GM23338 (cell line): ENCODE measurements around the gene CCDC12. TPM values are rescaled to one million over a fixed set of nuclear protein-coding genes. Genes with fewer than 3 reads are reported as not detected.

Source experiments
- ATAC-seq: fragments of 200-7000 bp; cut with Tn5 transposase; 3 replicates; pipeline ENCODE4 v1.9.1; 2020
- DNase-seq: peaks from one replicate; pipeline ENCODE4 v3.0.0-alpha.2; 2015; ENCODE audit warnings: low spot score
- H2AFZ ChIP-seq: fragments of 200-600 bp; sonication (generic); 2 replicates; pipeline ENCODE4 v1.8.0; 2016; ENCODE audit warnings: antibody characterized with exemption, mild to moderate bottlenecking, moderate library complexity
- H3F3A ChIP-seq: fragments of 200-600 bp; sonication (generic); replicated peaks from 2 replicates; pipeline ENCODE4 v1.8.0; 2017; ENCODE audit warnings: antibody characterized with exemption, mixed run types, low read depth
- H3K27ac ChIP-seq: fragments of 200-600 bp; sonication (generic); 2 replicates; pipeline ENCODE4 v1.6.1; 2016; ENCODE audit warnings: low read depth
- H3K27me3 ChIP-seq: fragments of 200-600 bp; sonication (generic); 2 replicates; pipeline ENCODE4 v1.8.0; 2016; ENCODE audit warnings: mild to moderate bottlenecking, mixed run types, moderate library complexity; ENCODE audit not compliant: insufficient read depth
- H3K36me3 ChIP-seq: fragments of 200-600 bp; sonication (generic); 2 replicates; pipeline ENCODE4 v1.8.0; 2016; ENCODE audit warnings: mild to moderate bottlenecking; ENCODE audit not compliant: insufficient read depth
- H3K4me1 ChIP-seq: fragments of 200-600 bp; sonication (generic); 2 replicates; pipeline ENCODE4 v1.8.0; 2016; ENCODE audit warnings: mild to moderate bottlenecking, moderate library complexity; ENCODE audit not compliant: insufficient read depth
- H3K4me2 ChIP-seq: fragments of 200-600 bp; sonication (generic); 2 replicates; pipeline ENCODE4 v1.7.1; 2017; ENCODE audit warnings: mixed run types
- H3K4me3 ChIP-seq: fragments of 200-600 bp; sonication (generic); 2 replicates; pipeline ENCODE4 v1.6.1; 2016; ENCODE audit warnings: mixed run types
- H3K79me2 ChIP-seq: fragments of 200-600 bp; sonication (generic); replicated peaks from 2 replicates; pipeline ENCODE4 v1.8.0; 2017; ENCODE audit warnings: mild to moderate bottlenecking; ENCODE audit not compliant: insufficient read depth
- H3K9me2 ChIP-seq: fragments of 200-600 bp; sonication (generic); 2 replicates; pipeline ENCODE4 v1.8.0; 2017; ENCODE audit not compliant: insufficient read depth
- H4K20me1 ChIP-seq: fragments of 200-600 bp; sonication (generic); replicated peaks from 2 replicates; pipeline ENCODE4 v1.8.0; 2017; ENCODE audit warnings: mild to moderate bottlenecking; ENCODE audit not compliant: insufficient read depth
- H3K27ac Mint-ChIP-seq: 2 replicates; pipeline ENCODE4 v1.8.0; 2020; ENCODE audit warnings: inconsistent platforms, mild to moderate bottlenecking, moderate library complexity, mixed read lengths
- H3K27me3 Mint-ChIP-seq: 3 replicates; pipeline ENCODE4 v1.8.0; 2022; ENCODE audit warnings: low read depth, mild to moderate bottlenecking, moderate library complexity, mixed read lengths, inconsistent platforms; ENCODE audit not compliant: insufficient read depth, poor library complexity
- H3K36me3 Mint-ChIP-seq: 3 replicates; pipeline ENCODE4 v1.8.0; 2021; ENCODE audit warnings: low read depth, mild to moderate bottlenecking, inconsistent platforms, moderate library complexity, mixed read lengths
- H3K4me1 Mint-ChIP-seq: 3 replicates; pipeline ENCODE4 v1.8.0; 2020; ENCODE audit warnings: mild to moderate bottlenecking, inconsistent platforms, mixed read lengths
- H3K4me3 Mint-ChIP-seq: 3 replicates; pipeline ENCODE4 v1.8.0; 2021; ENCODE audit warnings: moderate library complexity, mild to moderate bottlenecking, inconsistent platforms, mixed read lengths
- H3K9me3 Mint-ChIP-seq: 3 replicates; pipeline ENCODE4 v1.8.0; 2020; ENCODE audit warnings: moderate library complexity, mild to moderate bottlenecking, inconsistent platforms, mixed read lengths
- ETS1 ChIP-seq: IDR thresholded peaks from 2 replicates; pipeline ENCODE4 v1.6.1; 2016; ENCODE audit warnings: antibody characterized with exemption
- POLR2AphosphoS5 ChIP-seq: IDR thresholded peaks from 2 replicates; pipeline ENCODE4 v1.6.1; 2016; ENCODE audit warnings: antibody characterized with exemption, low read depth
- REST ChIP-seq: IDR thresholded peaks from one replicate; pipeline ENCODE4 v1.6.1; 2018; ENCODE audit warnings: antibody characterized with exemption; ENCODE audit not compliant: unreplicated experiment
- ZNF114 ChIP-seq: fragments of 250-450 bp; sonication (Bioruptor Pico); IDR thresholded peaks from 2 replicates; pipeline ENCODE4 v1.5.0; 2020; ENCODE audit warnings: mild to moderate bottlenecking, moderate library complexity
- ZNF331 ChIP-seq: fragments of 250-450 bp; sonication (Bioruptor Pico); IDR thresholded peaks from 2 replicates; pipeline ENCODE4 v1.5.0; 2020; ENCODE audit warnings: low read depth, mild to moderate bottlenecking, moderate library complexity
- ZNF462 ChIP-seq: fragments of 250-450 bp; sonication (Bioruptor Pico); IDR thresholded peaks from 2 replicates; pipeline ENCODE4 v1.5.0; 2020; ENCODE audit warnings: mild to moderate bottlenecking, moderate library complexity
- polyA plus RNA-seq: library from polyadenylated mRNA; unstranded; fragments of >200 nt; fragmentation: Nextera tagmentation; extraction: Ambion mirVana; gene quantifications from 2 replicates; pipeline ENCODE4 v1.2.1, GENCODE V29; 2016
- total RNA-seq: library from RNA; depleted of rRNA; stranded (reverse); fragments of >200 nt; shearing (Covaris generic); gene quantifications from 2 replicates; pipeline ENCODE4 v1.2.3, GENCODE V29; 2014

Gene CCDC12
- total and polyA plus RNA-seq, 2 experiments from 2014 or later, result 42.9 to 133 TPM

GRCh38 chr3:46905661-46906451, 70.7 kb downstream of the CCDC12 start:
- Histone ChIP-seq H3K27me3 (no peaks in the 10 kb centered on the region), H3K4me3 (no peak overlapping the region), H4K20me1 (no peaks in the 10 kb centered on the region), H3K4me1 (no peaks in the 10 kb centered on the region), H3K9me2 (no peaks in the 10 kb centered on the region), H3K36me3 (no peaks in the 10 kb centered on the region), H2AFZ (no peak overlapping the region), H3F3A (no peaks in the 10 kb centered on the region), H3K27ac (no peak overlapping the region), H3K79me2 (no peaks in the 10 kb centered on the region), H3K4me2 (no peak overlapping the region)
- TF ChIP-seq ZNF462 (CRISPR knock-in tag) (no peak), ETS1 (no peak), POLR2AphosphoS5 (no peak), REST (no peak), ZNF331 (CRISPR knock-in tag) (no peak), ZNF114 (no peak)
- Mint-ChIP-seq H3K4me3 (no peak overlapping the region), H3K27me3 (peaks cover 9% of the 10 kb centered on the region), H3K4me1 (peaks cover 2% of the 10 kb centered on the region; the same call in 1 of the 3 replicates), H3K9me3 (no peaks in the 10 kb centered on the region), H3K36me3 (no peaks in the 10 kb centered on the region), H3K27ac (no peak overlapping the region)
- no peak for DNase-seq
- no peak for ATAC-seq
